Thoracic aorta (tissue), 2 donors: ENCODE data around the gene ODF2L. TPM values are rescaled to one million over a fixed set of nuclear protein-coding genes. Genes with fewer than 3 reads are reported as not detected.

ENCODE experiments used
- ATAC-seq: fragments of 150-250 bp; one replicate; pipeline ENCODE4 v1.8.0; 2017; ENCODE audit warnings: low read depth; ENCODE audit not compliant: insufficient number of reproducible peaks, low FRiP score
- DNase-seq: peaks from one replicate; pipeline ENCODE4 v3.0.0-alpha.2; 2020; ENCODE audit warnings: low spot score
- H3K27ac ChIP-seq, 2 donors: fragments of 200-600 bp; sonication (generic); 1 replicate in 1 of 2; 2 replicates in 1 of 2; pipeline ENCODE4 v1.5.1; 2016; ENCODE audit warnings: mild to moderate bottlenecking in 2 of 2, moderate library complexity in 2 of 2
- H3K27me3 ChIP-seq: fragments of 200-600 bp; sonication (generic); replicated peaks from 2 replicates; pipeline ENCODE4 v1.6.0; 2016; ENCODE audit warnings: mild to moderate bottlenecking; ENCODE audit not compliant: insufficient read depth
- H3K36me3 ChIP-seq: fragments of 200-600 bp; sonication (generic); one replicate; pipeline ENCODE4 v1.5.1; 2016
- H3K4me1 ChIP-seq, 2 donors: fragments of 200-600 bp; sonication (generic); 1 replicate in 1 of 2; 2 replicates in 1 of 2; pipeline versions ENCODE4 v1.5.1 to v1.6.0; 2016; ENCODE audit warnings: low read depth in 2 of 2, mild to moderate bottlenecking in 1 of 2; ENCODE audit not compliant: control insufficient read depth in 1 of 2
- H3K4me3 ChIP-seq: fragments of 200-600 bp; sonication (generic); 2 replicates; pipeline ENCODE4 v1.5.1; 2016; ENCODE audit warnings: mild to moderate bottlenecking
- H3K9me3 ChIP-seq: fragments of 200-600 bp; sonication (generic); 2 replicates; pipeline ENCODE4 v1.5.1; 2016
- CTCF ChIP-seq: fragments of 200-600 bp; sonication (generic); IDR thresholded peaks from one replicate; pipeline ENCODE4 v1.5.1; 2019; ENCODE audit warnings: antibody characterized with exemption
- total RNA-seq, 2 donors: library from RNA; depleted of rRNA; stranded (reverse); fragments of >200 nt; gene quantifications; one replicate each; pipeline versions ENCODE4 v1.1.0 to v1.2.3, GENCODE V29; 2016

Gene ODF2L
- total RNA-seq, 2 donors from 2014 or later = 45.6 to 74.5 TPM

- Histone ChIP-seq H3K27ac (no peak overlapping the region), H3K27me3 (no peaks in the 10 kb centered on the region), H3K4me1 (no peaks in the 10 kb centered on the region), H3K4me3 (no peak overlapping the region), H3K9me3 (no peaks in the 10 kb centered on the region), H3K36me3 (no peaks in the 10 kb centered on the region)
- no peak for TF ChIP-seq CTCF
- ATAC-seq (no peak), DNase-seq (no peak)
Measured at GRCh38 chr1:86378813-86379212, 17.3 kb downstream of the ODF2L start.

GRCh38 chr1:86377341-86377740 lies 18.8 kb downstream of the ODF2L start:
- ATAC-seq = no peak
- H3K27me3 ChIP-seq = no peaks in the 10 kb centered on the region
- DNase-seq = no peak
- no peaks in the 10 kb centered on the region for H3K9me3 ChIP-seq
- H3K36me3 ChIP-seq = no peaks in the 10 kb centered on the region
- no peak overlapping the region for H3K27ac ChIP-seq
- TF ChIP-seq CTCF = no peak
- no peaks in the 10 kb centered on the region for H3K4me1 ChIP-seq
- no peak overlapping the region for H3K4me3 ChIP-seq

- no peak overlapping the region for H3K4me3 ChIP-seq
- no peaks in the 10 kb centered on the region for H3K4me1 ChIP-seq
- H3K9me3 ChIP-seq = no peaks in the 10 kb centered on the region
- H3K27ac ChIP-seq = no peak overlapping the region
- DNase-seq = no peak
- no peaks in the 10 kb centered on the region for H3K36me3 ChIP-seq
- no peak for TF ChIP-seq CTCF
- no peaks in the 10 kb centered on the region for H3K27me3 ChIP-seq
- no peak for ATAC-seq
Measured at GRCh38 chr1:86375688-86376087, 20.4 kb downstream of the ODF2L start.

DNA sequence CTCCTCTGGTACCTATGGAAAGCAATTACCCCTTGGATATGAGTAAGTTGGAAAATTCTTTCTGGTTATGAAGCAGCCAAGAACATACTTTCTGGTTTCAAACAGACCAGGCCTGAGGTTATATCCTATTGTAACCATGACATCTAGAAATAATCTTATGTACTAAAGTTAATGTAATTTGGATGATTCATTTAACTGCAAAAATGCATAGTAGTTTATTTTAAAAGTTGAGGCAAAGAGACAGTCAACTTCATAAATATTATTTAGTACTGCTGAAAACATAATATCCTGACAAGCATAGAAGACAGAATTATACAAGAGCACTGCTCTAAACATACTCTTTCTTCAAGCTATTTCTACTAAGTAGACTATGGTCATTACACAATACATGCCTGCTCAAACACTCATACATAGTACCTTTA lies 25.5 kb downstream of the ODF2L start:
- H3K27me3 ChIP-seq = no peaks in the 10 kb centered on the region
- H3K4me3 ChIP-seq = no peak overlapping the region
- no peak for ATAC-seq
- DNase-seq = no peak
- H3K9me3 ChIP-seq = no peaks in the 10 kb centered on the region
- no peak overlapping the region for H3K27ac ChIP-seq
- H3K36me3 ChIP-seq = no peaks in the 10 kb centered on the region
- no peak for TF ChIP-seq CTCF
- no peaks in the 10 kb centered on the region for H3K4me1 ChIP-seq

- DNase-seq = no peak
- no peaks in the 10 kb centered on the region for H3K36me3 ChIP-seq
- no peaks in the 10 kb centered on the region for H3K4me1 ChIP-seq
- no peak overlapping the region for H3K27ac ChIP-seq
- TF ChIP-seq CTCF = no peak
- H3K9me3 ChIP-seq = no peaks in the 10 kb centered on the region
- no peak for ATAC-seq
- no peak overlapping the region for H3K4me3 ChIP-seq
- no peaks in the 10 kb centered on the region for H3K27me3 ChIP-seq
Measured at GRCh38 chr1:86365896-86366295, 30.2 kb downstream of the ODF2L start.
